ENCODE results near the gene MED16. TPM values are rescaled to one million over a fixed set of nuclear protein-coding genes. Genes with fewer than 3 reads are reported as not detected.
"Not testable (repeated sequence)": the region's sequence is repeated elsewhere in the genome, so short reads cannot be mapped to it uniquely, and the experiment has no call there.

The MED16 gene
- polyA plus RNA-seq, 3 donors from 2014 or later = 44.2 to 112 (median 48.0) TPM

DNA sequence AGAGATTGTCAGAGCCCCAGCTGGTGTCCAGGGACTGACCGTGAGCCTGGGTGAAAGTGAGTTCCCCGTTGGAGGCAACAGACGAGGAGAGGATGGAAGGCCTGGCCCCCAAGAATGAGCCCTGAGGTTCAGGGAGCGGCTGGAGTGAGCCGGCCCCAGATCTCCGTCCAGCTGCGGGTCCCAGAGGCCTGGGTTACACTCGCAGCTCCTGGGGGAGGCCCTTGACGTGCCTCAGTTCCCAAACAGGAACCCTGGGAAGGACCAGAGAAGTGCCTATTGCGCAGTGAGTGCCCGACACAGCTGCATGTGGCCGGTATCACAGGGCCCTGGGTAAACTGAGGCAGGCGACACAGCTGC lies 42.0 kb downstream of the MED16 start:
- Mint-ChIP-seq H3K27ac (no peak overlapping the region), H3K27me3 (ENCODE audit: low read depth in 3 of 3) (peaks cover 0 to 10% (median 4%) of the 10 kb centered on the region in 3 donors), H3K36me3 (no peaks in the 10 kb centered on the region), H3K4me1 (no peaks in the 10 kb centered on the region), H3K9me3 (no peaks in the 10 kb centered on the region), H3K4me3 (no peak overlapping the region)
- DNase-seq = no peak

DNA sequence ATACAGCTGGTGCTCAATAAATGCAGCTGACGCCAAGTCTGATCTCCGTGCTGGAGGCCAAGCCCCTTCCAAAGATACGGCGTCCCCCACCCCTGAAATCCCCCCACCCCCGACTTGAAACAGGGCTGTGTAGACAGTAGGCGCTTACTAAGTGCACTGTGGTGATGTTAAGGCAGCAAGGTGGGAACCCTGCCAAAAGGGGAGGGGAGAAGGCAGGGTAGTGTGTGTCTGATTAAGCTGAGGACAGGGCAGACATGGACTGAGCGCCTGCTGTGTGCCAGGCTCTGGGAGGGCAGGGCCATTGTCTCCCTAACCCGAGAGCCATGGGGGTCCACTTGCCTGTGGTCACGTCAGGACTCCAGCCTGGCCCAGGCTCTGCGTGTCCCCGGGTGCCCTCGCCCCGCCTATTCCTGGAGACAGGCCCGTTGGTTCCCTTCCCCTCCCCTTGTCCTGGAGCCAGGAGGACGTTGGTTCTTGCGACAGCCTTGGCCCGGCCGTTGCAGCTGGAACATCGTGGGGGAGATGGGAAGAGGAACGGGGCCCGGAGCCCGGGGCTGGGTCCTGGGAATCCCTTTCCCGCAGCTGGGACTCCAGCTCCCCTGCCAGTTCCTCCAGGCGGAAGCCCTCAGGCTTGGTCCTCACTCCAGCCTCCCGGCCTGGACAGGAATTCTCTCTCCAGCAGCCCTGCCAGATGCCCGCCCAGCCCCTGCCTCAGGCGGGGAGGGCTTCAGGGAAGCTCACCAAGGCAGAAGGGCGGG lies 42.6 kb downstream of the MED16 start:
- DNase-seq = no peak

DNA sequence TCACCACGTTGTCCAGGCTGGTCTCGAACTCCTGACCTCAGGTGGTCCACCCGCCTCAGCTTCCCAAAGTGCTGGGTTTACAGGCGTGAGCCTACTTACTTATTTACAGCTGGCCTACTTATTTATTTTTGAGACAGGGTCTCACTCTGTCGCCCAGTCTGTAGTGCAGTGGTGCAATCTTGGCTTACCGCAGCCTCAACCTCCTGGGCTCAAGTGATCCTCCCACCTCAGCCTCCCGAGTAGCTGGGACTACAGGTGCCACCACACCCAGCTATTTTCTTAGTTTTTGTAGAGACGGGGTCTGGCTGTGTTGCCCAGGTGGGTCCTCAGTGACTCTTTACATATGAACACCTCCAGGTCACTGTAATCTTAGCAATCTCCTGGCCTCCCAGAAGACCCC lies 43.8 kb downstream of the MED16 start:
- not testable (repeated sequence) for H3K36me3 Mint-ChIP-seq, H3K4me1 Mint-ChIP-seq, H3K9me3 Mint-ChIP-seq, H3K27ac Mint-ChIP-seq, H3K4me3 Mint-ChIP-seq, DNase-seq
- H3K27me3 Mint-ChIP-seq (ENCODE audit: low read depth in 3 of 3) = peaks cover 4 to 16% (median 9%) of the 10 kb centered on the region in 3 donors

More for the DNA sequence above, 42.6 kb downstream of the MED16 start:
- Mint-ChIP-seq H3K36me3 (no peaks in the 10 kb centered on the region), H3K27me3 (ENCODE audit: low read depth in 3 of 3) (peaks cover 0 to 14% (median 6%) of the 10 kb centered on the region in 3 donors), H3K27ac (no peak overlapping the region), H3K4me3 (no peak overlapping the region), H3K4me1 (no peaks in the 10 kb centered on the region), H3K9me3 (no peaks in the 10 kb centered on the region)

DNA sequence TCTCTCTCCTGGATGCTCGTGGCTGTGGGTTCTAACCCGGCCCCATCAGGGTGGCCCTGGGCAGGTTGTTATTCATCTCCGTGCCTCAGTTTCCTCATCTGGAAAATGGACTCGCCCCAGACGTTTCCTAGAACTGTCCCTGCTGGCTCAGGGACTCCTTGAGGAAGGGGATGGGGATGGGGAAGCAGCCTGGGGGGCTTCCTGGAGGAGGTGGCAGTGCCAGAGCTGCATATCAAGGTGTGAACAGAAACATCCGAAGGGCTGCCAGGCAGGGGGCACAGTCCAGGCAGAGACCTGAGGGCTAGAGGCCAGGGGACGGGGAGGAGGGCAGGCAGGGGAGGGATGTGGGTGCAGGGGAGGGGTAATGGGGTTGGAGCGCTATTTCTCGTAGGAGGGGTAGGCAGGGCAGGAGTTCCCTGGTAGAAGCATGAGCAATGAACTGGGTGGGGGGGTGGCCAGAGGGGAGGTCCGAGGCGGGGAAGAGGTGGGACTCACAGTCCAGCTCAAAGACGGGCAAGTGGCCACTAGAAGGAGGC lies 44.5 kb downstream of the MED16 start:
- Mint-ChIP-seq H3K9me3 (no peaks in the 10 kb centered on the region), H3K4me3 (no peak overlapping the region), H3K36me3 (no peaks in the 10 kb centered on the region), H3K4me1 (peaks cover 0 to 2% of the 10 kb centered on the region in 2 donors), H3K27ac (no peak overlapping the region), H3K27me3 (ENCODE audit: low read depth in 3 of 3) (peaks cover 4 to 16% (median 9%) of the 10 kb centered on the region in 3 donors)
- no peak for DNase-seq

DNA sequence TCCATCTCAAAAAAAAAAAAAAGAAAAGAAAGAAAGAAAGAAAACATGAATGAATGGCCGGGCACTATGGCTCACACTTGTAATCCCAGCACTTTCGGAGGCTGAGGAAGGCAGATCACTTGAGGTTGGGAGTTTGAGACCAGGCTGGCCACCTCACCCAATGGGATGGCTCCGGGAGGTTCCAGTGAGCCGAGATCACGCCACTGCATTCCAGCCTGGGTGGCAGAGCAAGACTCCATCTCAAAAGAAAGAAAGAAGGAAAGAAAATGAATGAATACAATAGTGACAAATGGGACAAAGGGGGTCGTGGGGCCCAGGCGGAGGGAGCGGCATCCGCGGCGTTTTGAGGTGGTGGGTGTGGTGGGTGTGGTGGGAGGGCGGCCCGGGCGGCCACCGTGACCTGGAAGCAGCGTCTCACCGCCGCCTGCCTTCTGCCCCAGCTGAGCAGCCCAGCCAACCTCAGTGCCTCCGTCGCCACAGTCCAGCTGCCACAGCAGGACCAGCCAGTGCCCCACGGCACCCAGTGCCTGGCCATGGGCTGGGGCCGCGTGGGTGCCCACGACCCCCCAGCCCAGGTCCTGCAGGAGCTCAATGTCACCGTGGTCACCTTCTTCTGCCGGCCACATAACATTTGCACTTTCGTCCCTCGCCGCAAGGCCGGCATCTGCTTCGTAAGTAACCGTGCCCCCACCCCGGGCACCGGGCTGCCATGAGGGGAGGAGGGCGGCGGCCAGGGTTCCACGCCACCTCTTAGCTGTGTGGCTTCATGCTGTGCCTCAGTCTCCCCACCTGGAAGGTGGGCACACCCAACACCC lies 47.1 kb downstream of the MED16 start:
- Mint-ChIP-seq H3K36me3 (peaks cover 0 to 3% (median 0%) of the 10 kb centered on the region in 3 donors), H3K9me3 (peaks cover 0 to 2% (median 0%) of the 10 kb centered on the region in 6 donors), H3K4me3 (no peak overlapping the region), H3K4me1 (peaks cover 0 to 2% of the 10 kb centered on the region in 2 donors), H3K27ac (no peak overlapping the region), H3K27me3 (ENCODE audit: low read depth in 3 of 3) (peaks cover 11 to 16% (median 15%) of the 10 kb centered on the region in 3 donors)
- no peak for DNase-seq

DNA sequence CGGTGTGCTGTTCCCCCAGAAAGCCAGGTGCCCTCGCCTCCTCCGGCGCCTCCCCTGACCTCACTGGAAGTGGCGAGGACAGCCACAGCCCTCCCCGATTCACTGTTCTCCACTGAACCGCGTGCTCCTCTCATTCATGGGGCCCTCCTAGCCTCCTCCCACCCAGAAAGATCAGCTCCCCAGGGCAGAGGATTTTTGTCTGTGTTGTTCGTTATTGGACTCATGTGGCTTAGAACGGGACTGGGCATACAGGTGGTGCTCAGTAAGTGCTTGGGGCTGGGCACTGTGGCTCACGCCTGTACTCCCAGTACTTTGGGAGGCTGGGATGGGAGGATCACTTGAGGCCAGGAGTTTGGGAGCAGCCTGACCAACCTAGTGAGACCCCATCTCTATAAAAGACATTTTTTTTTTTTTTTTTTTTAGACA lies 48.4 kb downstream of the MED16 start:
- no peak for DNase-seq
- Mint-ChIP-seq H3K9me3 (peaks cover 0 to 2% (median 0%) of the 10 kb centered on the region in 6 donors), H3K36me3 (peaks cover 0 to 3% (median 0%) of the 10 kb centered on the region in 3 donors), H3K27ac (no peak overlapping the region), H3K27me3 (ENCODE audit: low read depth in 3 of 3) (peaks cover 13 to 15% (median 14%) of the 10 kb centered on the region in 3 donors), H3K4me3 (no peak overlapping the region), H3K4me1 (peaks cover 0 to 2% of the 10 kb centered on the region in 2 donors)

DNA sequence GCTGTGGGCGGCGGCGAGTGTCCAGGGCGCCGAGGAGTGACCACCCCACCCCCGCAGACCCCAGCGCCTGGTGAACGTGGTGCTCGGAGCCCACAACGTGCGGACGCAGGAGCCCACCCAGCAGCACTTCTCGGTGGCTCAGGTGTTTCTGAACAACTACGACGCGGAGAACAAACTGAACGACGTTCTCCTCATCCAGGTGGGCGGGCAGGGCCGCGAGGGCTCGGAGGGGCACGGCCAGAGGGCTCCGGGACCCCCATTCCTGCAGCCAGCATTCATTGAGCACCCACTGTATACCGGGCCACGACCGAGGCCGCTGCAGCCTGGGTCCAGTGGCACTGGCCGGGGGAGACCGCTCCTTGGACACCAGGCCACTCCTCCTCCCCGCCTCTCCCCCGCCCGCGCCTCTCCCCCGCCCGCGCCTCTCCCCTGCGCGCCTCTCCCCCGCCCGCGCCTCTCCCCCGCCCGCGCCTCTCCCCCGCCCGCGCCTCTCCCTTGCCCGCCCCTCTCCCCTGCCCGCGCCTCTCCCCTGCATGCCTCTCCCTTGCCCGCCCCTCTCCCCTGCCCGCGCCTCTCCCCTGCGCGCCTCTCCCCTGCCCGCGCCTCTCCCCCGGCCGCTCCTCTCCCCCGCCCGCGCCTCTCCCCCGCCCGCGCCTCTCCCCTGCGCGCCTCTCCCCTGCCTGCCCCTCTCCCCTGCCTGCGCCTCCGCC lies 49.0 kb downstream of the MED16 start:
- Mint-ChIP-seq H3K27ac (no peak overlapping the region), H3K27me3 (ENCODE audit: low read depth in 3 of 3) (peaks cover 11 to 14% (median 13%) of the 10 kb centered on the region in 3 donors), H3K4me3 (no peak overlapping the region), H3K36me3 (peaks cover 0 to 3% (median 0%) of the 10 kb centered on the region in 3 donors), H3K4me1 (peaks cover 0 to 2% of the 10 kb centered on the region in 2 donors), H3K9me3 (peaks cover 0 to 2% (median 0%) of the 10 kb centered on the region in 6 donors)
- DNase-seq = no peak

DNA sequence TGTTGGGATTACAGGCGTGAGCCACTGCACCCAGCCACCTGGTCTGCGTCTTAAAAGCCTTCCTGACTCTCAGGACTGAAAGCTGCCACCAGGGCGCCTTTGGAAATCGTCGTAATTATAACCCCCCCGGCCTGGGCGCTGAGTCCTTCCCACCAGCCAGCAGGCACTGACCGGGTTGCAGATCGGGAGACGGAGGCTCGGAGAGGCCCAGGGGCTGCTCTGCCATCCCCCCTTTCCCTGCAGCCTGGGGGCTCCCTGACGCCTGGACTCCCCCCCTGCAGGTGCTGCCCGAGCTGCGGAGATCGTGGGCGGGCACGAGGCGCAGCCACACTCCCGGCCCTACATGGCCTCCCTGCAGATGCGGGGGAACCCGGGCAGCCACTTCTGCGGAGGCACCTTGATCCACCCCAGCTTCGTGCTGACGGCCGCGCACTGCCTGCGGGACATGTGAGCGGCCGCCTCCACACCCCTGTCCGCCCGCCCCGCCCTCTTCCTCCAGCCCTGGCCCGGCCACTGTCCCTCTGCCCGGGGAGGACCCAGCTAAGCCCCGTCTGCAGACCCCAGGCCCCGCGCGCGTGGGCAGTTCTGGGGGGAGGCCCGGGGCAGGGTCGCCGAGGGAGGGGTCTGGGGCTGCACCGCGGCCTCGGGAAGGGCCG lies 49.7 kb downstream of the MED16 start:
- H3K4me1 Mint-ChIP-seq = peaks cover 0 to 2% of the 10 kb centered on the region in 2 donors
- peaks cover 0 to 2% (median 0%) of the 10 kb centered on the region in 6 donors for H3K9me3 Mint-ChIP-seq
- peaks cover 0 to 3% (median 0%) of the 10 kb centered on the region in 3 donors for H3K36me3 Mint-ChIP-seq
- no peak overlapping the region for H3K4me3 Mint-ChIP-seq
- no peak overlapping the region for H3K27ac Mint-ChIP-seq
- DNase-seq = no peak
- H3K27me3 Mint-ChIP-seq (ENCODE audit: low read depth in 3 of 3) = peaks cover 13 to 14% (median 14%) of the 10 kb centered on the region in 3 donors

DNA sequence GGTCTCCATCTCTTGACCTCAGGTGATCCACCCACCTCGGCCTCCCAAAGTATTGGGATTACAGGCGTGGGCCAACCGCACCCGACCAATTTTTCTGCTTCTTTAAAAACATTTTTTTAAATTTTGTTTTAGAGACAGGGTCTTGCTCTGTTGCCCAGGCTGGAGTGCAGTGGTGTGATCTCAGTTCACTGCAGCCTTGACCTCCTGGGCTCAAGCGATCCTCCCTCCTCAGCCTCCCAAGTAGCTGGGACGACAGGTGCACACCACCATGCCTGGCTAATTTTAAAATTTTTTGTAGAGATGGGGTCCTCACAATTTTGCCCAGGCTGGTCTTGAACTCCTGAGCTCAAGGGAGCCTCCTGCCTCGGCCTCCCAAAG lies 50.2 kb downstream of the MED16 start:
- not testable (repeated sequence) for DNase-seq, H3K4me1 Mint-ChIP-seq, H3K9me3 Mint-ChIP-seq, H3K27ac Mint-ChIP-seq, H3K36me3 Mint-ChIP-seq, H3K4me3 Mint-ChIP-seq
- peaks cover 13 to 14% (median 14%) of the 10 kb centered on the region in 3 donors for H3K27me3 Mint-ChIP-seq (ENCODE audit: low read depth in 3 of 3)

DNA sequence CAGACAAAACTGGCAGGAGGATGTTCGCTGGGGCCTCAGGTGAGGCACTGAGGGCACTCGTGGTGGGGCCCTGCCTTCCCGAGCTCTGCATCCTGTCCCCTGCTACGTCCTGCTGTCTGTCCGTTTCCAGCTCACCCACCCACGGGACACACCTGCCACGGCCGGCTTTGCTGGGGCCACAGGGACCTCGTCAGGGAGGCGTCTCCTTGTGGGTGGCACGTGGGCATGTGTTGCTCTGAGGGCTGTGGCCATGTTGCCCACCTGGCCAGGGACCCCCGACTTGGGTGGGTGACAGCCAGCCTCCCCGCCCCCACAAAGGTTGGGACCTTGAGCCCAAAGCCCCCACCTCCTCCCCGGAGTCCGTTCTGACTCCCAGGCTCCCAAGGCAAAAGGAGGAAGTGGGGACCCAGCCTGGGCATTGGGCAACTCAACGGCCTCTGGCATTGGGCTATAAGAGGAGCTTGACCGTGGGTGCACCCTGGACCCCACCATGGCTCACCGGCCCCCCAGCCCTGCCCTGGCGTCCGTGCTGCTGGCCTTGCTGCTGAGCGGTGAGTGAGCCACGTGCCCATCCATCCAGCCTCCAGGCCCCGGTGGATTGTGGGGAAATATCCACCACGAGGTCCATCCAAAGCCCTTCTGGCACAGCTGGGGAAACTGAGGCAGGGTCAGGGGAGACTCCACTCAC lies 52.3 kb downstream of the MED16 start, which contains the start of gene PRTN3:
PRTN3 (plus strand) TSS at position 481 of the 688 bp plus-strand sequence; CDS start at position 491, 10 bp downstream.
- H3K4me3 Mint-ChIP-seq = peak within 1 kb of the TSS in 1 of 5 donors; percentile 40

DNA sequence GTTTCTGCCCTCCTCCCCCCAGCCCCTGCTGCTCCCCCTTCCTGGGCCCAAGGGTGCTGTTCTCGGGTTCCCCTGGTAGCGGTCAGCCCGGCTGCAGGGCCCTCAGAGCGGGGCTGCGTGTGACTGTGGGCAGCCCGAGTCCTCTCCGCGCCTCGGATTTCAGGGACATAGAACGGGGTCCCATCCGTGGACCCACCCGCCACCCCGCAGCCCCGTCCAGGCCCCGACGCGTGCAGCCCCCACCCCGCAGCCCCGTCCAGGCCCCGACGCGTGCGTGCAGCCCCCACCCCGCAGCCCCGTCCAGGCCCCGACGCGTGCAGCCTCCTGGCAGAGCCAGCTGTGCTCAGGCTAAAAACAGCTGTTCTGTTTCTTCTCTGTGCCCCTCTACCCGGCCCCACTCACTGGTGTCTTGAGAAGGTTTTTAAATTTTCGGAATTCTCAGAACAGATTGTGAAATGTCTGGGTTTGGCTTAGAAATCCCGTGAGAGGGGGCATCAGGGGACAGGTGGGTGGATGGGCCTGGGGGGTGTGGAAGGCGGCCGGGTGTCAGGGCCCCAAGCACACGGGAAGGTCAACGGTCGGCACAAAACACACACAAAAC lies 57.7 kb downstream of the MED16 start:
- no peak overlapping the region for H3K27ac Mint-ChIP-seq
- no peaks in the 10 kb centered on the region for H3K36me3 Mint-ChIP-seq
- H3K9me3 Mint-ChIP-seq = no peaks in the 10 kb centered on the region
- no peak overlapping the region for H3K4me3 Mint-ChIP-seq
- no peaks in the 10 kb centered on the region for H3K4me1 Mint-ChIP-seq
- no peak for DNase-seq
- peaks cover 1 to 5% (median 4%) of the 10 kb centered on the region in 3 donors for H3K27me3 Mint-ChIP-seq (ENCODE audit: low read depth in 3 of 3)

More for the DNA sequence above, 52.3 kb downstream of the MED16 start, which contains the start of gene PRTN3:
- H3K4me1 Mint-ChIP-seq = peaks cover 0 to 2% of the 10 kb centered on the region in 2 donors
- peak within 1 kb of the TSS in 1 of 6 donors; percentile 69 for H3K27ac Mint-ChIP-seq
- H3K27me3 Mint-ChIP-seq (ENCODE audit: low read depth in 3 of 3) = peaks cover 10 to 14% (median 14%) of the 10 kb centered on the region in 3 donors
- DNase-seq = no peak
- peaks cover 0 to 2% (median 0%) of the 10 kb centered on the region in 6 donors for H3K9me3 Mint-ChIP-seq
- H3K36me3 Mint-ChIP-seq = peaks cover 0 to 3% (median 0%) of the 10 kb centered on the region in 3 donors

DNA sequence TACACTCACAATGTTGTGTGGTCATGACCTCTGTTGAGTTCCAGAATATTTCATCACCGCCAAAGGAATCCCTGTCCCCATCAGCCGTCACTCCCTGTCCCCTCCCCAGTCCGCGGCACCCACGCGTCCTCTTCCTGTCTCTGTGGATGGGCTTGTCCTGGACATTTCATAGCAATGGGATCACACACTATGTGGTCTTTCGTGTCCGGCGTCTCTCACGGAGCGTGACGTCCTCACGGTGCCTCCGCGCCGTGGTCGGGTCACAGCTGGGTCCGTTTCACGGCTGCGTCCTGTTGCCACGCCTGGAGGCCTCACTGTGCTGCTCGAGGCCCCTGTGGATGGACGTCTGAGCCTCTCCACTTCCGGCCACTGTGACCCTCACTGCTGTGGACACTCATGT lies 58.8 kb downstream of the MED16 start:
- H3K4me1 Mint-ChIP-seq = no peaks in the 10 kb centered on the region
- no peaks in the 10 kb centered on the region for H3K9me3 Mint-ChIP-seq
- no peaks in the 10 kb centered on the region for H3K36me3 Mint-ChIP-seq
- no peak overlapping the region for H3K4me3 Mint-ChIP-seq
- no peak for DNase-seq
- peaks cover 3 to 5% (median 5%) of the 10 kb centered on the region in 3 donors for H3K27me3 Mint-ChIP-seq (ENCODE audit: low read depth in 3 of 3)
- no peak overlapping the region for H3K27ac Mint-ChIP-seq

Data from immature natural killer cell (primary cell).